A172 (cell line): ENCODE measurements around the gene RAB3GAP2. TPM values are rescaled to one million over a fixed set of nuclear protein-coding genes. Genes with fewer than 3 reads are reported as not detected.
"Not testable (repeated sequence)": the region's sequence is repeated elsewhere in the genome, so short reads cannot be mapped to it uniquely, and the experiment has no call there.

Experiments used
- DNase-seq: peaks from one replicate; pipeline ENCODE4 v3.0.0-alpha.2; 2015; ENCODE audit warnings: low spot score
- total RNA-seq: library from RNA; depleted of rRNA; stranded (reverse); fragments of >200 nt; shearing (Covaris generic); gene quantifications from 2 replicates; pipeline ENCODE4 v1.2.3, GENCODE V29; 2014

RAB3GAP2 gene
- total RNA-seq, 1 experiment from 2014 or later: 30.0 TPM

DNA sequence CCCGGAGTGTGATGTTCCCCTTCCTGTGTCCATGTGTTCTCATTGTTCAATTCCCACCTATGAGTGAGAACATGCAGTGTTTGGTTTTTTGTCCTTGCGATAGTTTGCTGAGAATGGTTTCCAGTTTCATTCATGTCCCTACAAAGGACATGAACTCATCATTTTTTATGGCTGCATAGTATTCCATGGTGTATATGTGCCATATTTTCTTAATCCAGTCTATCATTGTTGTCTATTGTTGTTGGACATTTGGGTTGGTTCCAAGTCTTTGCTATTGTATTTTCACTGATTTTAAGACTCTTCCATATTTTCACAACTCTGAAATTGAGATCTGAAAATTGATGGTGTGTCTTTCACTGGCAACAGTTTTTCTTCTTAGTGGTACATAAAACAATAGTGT, 67.5 kb downstream of the RAB3GAP2 start:
- DNase-seq: not testable (repeated sequence)

DNA sequence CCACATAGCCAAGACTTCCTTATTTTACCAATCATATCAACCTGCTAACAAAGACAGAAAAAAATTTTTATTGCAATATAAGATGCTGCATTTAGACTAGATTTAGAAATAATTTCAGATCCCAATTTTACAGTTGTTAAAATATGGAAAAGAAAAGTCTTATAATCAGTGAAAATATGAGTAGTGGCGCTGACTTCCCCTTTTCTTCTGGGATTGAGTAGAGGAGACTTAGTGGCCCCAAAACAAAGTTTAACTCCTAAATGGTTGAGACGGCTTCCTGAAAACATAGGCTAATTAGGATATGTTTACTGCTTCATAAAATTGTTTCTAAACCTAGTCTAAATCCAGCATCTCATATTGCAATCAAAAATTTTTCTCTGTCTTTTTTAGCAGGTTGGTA, 68.4 kb downstream of the RAB3GAP2 start:
- no peak for DNase-seq

DNA sequence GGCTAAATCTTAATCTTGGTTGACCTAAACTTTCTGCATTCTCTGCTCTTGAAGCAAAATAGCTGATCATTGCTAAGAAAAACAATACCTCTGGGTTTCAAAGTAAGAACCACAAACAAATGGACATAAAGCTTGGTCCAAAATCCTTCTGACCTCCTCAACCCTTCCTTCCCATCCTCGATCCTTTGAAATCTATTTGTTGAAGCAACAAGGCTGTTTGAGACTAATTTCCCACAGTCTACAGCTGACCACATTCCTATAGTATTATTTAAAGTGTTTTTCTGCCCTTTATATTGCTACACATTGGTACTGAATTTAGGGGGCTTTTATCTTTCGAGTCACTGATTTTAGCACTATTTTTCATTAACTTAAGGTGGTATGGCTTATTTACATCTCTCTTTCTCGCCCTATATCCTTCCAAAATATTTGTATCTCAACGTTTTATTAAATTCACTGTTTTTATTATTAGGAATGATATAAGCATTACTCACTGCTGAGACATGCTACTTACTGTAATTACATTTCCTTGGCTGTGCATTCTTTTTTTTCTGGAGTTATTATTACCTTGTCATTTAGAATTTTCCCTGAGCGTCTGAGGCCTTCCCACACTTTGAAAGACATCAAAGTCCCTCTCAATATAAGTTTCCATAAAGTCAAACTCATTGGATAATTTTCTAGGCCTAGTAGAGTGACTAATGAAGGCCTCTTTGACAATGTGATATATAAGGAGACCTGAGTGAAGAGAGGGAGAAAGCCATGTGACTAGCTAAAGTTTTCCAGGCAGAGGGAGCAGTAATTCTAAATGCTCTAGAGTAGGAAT, 73.9 kb downstream of the RAB3GAP2 start:
- DNase-seq: no peak

DNA sequence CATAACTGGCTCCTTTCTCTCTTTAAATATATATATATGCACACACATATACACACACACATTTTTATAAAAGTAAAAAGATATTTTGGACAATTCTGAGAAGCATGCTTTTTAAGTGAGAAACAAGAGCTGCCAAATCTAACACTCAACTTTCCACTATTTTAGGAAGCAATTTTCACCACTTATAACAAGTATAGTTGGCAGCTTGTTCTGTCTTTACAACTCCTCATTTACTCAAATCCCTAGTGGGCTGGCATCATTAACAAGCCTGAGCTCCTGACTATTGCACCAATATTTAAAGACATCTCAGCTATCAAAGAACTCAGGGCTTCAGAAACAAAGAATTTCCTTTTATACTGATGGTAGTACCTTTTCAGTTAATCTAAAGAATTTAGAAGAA, 76.6 kb downstream of the RAB3GAP2 start:
- no peak for DNase-seq

DNA sequence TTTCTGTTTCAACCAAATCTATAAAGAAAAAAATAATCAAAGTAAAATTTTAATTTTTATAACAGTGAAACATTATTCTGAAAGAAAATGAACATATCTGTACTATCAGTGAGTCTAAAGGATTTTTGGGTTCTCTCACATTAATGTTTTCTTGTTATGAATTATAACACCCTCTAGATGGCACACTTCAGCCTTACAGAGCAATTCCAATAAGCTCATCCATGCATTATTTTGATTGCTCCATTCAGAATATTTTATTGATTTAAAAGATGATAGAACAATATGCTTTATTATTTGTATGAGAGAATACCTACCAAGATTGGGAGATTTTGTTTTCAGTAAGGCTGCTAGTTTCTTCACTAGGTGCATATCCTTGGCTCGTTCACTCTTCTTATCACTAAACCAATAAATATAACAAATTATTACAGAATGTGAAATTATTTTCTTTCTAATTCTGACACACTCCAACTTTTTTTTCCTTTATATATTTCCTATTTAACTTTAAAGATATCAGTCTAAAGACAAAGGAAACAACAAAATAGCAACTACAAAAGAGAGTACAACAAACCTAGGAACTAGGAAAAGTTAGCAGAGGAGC, 82.4 kb downstream of the RAB3GAP2 start:
- DNase-seq: peak; percentile 18

DNA sequence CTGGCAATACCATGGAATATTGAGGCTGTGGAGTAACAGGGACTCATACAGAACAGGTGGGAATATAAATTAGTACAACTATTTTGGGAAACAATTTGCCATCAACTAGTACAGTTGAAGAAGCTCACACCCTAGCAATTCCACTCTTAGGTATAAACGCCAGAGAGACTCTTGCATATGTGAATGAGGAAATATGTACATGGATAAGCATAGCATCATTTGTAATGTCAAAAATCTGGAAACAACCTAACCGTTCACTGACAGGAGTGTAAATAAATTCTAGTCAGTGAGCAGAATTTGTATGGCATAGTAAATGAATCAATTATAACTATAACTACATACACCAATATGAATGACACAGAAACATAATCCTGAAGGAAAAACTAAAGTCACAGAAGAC, 83.7 kb downstream of the RAB3GAP2 start:
- DNase-seq: no peak

DNA sequence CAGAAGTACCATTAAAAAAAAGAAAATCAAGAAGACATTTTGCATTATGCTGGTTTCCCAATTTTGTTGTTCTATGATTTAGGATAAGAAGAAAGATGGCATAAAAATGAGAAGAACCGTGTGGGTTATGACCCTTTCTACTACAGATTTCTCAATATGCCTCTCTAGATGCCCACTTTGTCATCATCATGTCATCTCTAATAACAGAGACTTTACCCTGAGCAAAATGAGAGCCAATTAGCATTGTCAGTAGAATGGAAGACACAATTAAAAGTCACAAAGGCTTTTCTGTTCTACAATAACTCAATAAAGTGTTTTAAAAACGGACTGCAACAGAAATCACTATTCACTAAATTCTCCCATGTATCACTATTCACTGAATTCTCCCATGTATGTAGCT, 85.5 kb downstream of the RAB3GAP2 start:
- no peak for DNase-seq

DNA sequence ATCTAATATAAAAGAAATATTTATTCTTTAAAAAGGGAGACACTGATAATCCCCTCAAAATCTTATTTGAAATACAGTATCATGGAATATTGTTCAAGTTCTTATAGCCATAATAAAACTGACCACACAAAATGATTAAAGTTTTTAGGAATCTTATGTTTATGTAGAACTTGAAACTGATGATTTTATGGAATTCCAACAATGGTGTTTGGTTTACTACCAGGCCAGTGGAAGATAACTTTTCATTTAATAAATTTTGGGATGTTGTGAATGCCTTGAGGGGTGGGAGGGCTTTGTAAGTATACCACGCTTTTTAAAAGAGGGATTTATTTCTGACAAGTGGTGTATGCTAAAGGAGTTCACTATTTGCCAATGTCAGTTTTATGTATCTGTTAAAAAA, 87.7 kb downstream of the RAB3GAP2 start:
- no peak for DNase-seq

DNA sequence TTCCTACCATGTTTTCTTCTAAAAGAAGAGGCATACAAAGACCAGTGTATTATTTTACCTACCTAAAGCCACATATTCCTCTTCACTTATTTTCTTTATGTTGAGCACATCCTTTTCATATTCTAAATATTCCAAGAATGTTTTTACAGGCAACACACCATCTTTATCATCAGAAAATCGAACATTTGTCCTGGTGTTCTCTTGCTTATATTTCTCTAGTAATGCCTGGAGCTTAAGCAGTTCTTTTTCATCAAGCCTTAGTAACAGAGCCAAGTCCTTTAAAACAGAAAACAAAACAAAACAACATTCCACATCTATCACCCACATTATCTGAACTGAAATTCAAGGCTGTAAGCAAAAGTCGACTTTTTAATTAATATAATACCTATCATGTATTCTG, 89.6 kb downstream of the RAB3GAP2 start:
- no peak for DNase-seq

DNA sequence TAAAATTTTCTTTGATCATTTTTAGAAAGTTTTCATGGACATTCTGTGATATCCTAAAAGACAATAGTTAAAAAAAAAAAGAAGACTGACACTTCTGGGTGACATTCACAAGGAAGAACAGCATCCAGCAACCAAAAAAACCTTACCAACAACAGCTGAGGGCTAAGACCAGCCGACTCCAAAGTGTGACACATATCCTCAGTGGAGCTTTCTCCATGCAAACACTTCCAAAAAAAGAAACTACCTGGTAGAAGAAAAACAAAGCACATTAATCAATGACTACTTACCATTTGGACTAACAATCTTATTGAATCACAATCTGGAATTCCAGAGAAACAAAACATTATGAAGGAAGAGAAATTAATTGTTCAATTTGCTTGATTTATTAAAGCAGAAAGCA, 90.1 kb downstream of the RAB3GAP2 start:
- DNase-seq: no peak

DNA sequence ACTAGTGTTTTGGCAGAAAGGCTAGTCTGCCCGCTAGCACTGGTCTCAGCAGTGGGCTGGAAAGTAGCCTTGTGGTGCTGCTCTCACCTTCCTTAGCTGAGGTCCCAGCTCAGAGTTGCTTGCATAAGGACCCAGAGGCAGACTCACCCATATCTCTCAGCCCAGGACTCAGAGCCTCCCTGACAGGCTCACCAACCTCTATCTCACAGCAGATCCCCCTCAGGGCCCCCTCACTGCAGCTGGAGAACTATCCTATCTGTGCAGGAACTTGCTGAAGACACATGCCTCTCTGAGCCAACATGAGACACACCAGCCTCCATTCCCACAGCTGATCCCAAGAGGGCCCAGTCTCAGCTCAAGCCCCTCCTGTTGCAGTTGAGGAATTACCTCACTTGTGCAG, 95.7 kb downstream of the RAB3GAP2 start:
- DNase-seq: no peak

DNA sequence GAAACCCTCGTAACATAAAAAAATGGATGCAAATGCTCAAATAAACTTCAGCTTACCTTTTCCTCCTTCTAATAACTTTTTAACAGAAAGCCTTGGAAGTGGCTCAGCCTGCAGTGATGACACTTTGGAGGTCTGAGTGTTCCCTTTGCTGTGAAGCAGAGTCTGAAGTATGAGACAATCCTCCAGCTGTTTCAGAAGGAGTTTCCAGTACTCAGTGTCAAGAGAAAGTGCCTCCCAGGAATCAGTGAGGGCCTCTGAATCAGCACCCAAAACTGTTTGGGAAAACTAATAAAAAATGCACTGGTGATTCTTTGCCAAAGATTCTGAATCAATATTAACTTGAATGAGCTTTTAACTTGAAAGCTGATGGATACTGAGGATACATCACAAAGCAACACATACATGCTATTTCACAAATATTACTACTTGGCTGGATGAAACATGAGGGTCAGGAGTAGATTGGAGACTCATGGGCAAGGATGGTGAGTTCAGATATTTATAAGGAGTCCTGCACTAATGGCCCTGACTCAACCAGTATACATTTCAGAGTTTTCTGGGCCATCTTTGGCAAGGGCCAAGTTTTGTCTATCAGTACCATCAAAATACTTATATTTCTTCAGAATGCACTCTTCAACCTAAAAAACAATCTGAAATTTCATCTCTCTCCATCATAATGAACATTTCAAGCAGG, 101.3 kb downstream of the RAB3GAP2 start:
- no peak for DNase-seq

DNA sequence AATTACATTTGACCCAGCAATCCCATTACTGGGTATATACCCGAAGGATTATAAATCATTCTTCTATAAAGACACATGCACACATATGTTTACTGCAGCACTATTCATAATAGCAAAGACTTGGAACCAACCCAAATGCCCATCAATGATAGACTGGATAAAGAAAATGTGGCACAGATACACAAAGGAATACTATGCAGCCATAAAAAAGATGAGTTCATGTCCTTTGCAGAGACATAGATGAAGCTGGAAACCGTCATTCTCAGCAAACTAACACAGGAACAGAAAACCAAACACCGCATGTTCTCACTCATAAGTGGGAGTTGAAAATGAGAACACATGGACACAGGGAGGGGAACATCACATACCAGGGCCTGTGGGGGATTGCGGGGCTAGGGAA, 102.4 kb downstream of the RAB3GAP2 start:
- not testable (repeated sequence) for DNase-seq

DNA sequence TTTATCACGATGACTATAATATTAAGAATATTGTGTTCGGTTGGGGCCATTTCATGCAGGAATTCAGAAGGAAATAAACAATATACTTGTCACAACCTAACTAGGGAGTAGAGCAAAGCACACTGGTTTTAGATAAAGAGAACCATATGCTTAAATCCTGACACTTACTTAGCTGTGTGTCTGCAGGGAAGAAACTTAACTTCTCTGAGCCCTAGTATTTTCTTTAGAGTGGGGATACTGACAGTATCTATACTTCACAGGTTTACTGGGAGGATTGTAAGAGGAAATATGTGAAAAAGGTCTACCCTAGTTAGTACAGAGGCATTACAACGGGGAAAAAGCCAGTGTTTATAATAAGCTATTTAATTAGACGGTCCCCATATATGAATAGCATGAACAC, 105.4 kb downstream of the RAB3GAP2 start:
- DNase-seq: no peak

DNA sequence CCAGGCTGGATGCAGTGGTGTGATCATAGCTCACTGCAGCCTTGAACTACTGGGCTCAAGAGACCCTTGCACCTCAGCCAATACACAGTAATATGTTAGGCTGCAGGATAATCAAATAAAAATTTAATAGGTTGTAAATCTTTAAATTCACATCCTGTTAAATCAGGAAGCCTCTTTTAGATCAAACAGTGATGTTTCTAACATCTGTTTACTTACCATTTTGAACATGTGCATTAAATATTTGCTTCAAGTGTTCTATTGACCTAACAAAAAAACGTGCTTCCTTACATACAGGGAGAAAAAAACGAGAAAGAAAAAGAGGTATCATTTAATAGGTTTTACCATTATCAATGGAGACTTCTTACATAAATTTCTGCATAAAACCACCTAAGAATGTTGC, 107.7 kb downstream of the RAB3GAP2 start:
- DNase-seq: no peak

DNA sequence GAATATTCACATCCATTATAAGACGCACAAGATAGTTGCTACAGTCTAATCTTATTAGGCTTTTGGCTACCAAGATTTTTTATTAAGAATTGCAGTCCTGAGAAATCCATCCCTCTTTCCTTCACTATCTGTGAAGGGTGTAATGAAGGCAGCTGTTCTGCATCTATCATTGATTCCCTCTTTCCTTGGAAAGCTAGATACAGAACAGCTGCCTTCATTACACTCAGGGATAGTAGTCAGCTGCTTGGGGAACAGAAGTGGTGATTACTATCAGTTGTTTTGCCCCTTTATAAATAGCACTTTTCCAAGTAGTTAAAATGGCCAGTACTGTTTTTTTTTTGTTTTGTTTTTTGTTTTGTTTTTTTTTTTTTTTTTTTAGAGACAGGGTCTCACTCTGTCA, 108.1 kb downstream of the RAB3GAP2 start:
- no peak for DNase-seq

DNA sequence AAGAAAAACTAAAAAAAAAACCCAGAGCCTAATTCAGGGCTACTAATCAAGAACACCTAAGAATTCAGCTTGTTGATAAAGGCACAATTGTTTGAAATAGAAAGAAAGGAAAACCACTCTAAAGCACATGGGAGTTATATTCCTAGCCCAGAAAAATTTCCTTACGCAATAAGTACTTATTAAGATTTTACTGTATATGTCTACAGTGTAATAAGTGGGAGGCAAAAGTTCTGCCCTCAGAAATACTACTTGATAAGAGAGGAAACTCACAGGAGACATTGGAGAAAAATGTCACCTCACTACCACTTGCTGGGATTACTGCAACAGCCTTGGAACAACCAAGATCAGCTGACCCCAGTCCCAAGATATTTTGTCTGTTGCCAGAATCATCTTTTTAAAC, 112.2 kb downstream of the RAB3GAP2 start:
- no peak for DNase-seq

DNA sequence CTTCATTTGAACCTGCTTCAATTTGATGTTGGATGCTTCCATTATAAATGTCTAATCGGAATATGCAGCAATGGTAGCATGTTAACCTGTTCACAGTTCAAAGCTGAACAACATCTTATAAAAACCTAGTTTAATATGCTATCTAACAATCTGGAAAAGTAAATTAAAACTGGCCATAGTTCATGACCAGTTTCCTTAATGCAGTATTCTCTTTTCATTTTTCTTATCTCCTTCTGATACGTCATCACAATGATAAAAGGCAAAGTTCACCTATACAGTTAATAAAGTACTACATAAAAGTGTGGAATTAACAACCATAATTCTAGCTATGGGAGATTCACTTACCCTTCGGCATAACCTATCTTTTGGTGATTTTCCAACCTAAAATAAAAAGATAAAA, 113.2 kb downstream of the RAB3GAP2 start:
- DNase-seq: no peak

DNA sequence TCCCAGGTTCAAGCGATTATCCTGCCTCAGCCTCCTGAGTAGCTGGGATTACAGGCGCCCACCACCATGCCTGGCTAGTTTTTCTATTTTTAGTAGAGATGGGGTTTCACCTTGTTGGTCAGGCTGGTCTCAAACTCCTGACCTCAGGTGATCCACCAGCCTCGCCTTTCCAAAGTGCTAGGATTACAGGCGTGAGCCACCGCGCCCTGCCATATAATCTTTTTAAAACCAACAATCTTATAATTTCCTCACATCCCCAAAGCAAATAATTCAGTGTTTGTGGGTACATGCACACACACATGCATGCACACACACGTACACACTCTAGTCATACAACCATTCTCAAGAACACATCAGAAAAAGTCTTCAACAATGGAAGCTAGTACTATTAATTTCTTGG, 113.7 kb downstream of the RAB3GAP2 start:
- not testable (repeated sequence) for DNase-seq

DNA sequence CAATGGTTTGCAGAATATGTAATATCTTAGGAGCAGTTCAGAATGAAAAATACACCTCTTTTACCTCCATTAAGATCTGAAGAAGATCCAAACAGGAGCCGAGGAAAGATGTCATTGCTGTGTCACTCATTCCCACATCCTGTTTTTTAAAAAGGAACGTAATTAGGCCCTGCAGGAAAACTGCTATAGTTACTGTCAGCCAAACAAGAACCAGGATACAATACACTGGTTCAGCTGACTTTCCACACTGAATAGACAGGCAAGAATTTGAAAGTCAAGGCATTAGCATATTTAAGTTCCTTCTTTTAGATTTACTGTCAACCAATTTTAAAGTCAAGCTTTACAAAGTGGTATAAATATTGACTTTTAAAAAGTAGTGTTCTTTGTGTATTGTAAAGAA, 114.5 kb downstream of the RAB3GAP2 start:
- DNase-seq: no peak

DNA sequence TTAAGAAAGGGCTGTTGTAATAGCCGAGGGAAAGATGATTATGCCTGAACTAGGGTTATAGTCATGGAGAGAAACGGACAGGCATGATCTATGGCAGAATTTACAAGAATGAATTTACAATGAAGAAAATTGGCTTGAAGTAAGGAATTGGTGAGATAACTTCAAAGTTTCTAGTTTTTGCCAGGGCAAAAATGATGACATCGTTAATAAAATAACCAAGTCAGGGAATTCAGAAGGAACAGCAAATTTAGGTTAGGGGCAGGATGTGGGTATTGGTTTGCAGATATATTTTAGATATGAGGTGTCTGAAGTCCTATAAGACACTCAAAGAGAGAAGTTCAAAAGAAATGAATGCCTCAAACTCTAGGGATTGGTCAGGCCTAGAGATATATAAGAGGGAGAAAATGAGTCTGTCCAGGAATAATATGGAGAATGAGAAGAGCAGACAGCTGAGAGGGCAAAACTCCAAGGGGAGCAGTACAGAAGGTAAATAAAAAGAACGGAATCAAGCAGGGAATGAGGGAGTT, 115.6 kb downstream of the RAB3GAP2 start:
- no peak for DNase-seq

DNA sequence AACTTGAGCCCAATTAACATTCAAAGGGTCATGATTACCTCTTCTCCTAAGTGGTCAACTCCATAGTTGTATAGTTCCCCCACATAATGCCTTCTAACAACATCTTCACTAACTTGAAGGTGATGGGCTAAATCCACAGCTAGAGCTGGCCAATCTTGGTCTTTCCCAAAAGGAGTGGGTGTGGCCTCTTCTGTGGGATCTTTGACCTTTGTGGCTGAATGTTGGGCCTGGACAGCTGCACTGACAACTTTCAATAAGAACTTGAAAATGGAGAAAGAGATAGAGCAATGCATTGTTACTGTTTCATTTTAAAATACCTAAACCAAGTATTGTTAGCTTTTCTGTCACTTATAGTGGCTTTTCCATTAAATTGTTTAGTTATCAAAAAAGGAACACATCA, 119.1 kb downstream of the RAB3GAP2 start:
- no peak for DNase-seq

DNA sequence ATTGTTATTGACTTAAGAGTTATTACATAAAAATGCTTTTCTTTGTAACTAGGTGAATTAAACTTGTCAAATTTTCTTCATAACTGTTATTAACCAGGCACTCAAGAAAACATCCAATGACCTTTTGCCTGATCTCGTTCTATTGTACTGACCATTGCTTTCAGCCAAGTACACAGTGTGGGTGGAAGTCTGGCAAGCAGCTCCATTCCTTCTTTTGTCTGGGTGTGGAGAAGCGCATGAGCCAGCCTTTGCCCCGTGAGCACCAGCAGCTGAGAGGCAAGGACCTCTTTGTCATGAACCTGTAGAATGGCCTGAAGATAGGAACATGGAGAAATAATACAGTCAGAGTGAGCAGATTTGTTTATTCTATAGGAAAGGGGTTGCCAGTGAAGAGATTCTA, 120.8 kb downstream of the RAB3GAP2 start:
- DNase-seq: no peak
